AG09319 (cell line): ENCODE data around the gene CHID1.

Experiments
- DNase-seq: peaks from one replicate; pipeline ENCODE4 v3.0.0-alpha.2; 2010; ENCODE audit warnings: low read depth; ENCODE audit errors: extremely low read depth
- CTCF ChIP-seq: IDR thresholded peaks from 2 replicates; pipeline ENCODE4 v1.5.1; 2011; ENCODE audit warnings: low read depth, mild to moderate bottlenecking, inconsistent platforms, low read length, moderate library complexity

Gene CHID1

GRCh38 chr11:818396-819128, 92.0 kb downstream of the CHID1 start, which contains the start of gene PNPLA2:
Gene PNPLA2 (plus strand): TSS chr11:818914. CDS start chr11:819719, 805 bp downstream.
- no peak for TF ChIP-seq CTCF
- no peak for DNase-seq
